ENCODE results near the gene DSG4.

The DSG4 gene

DNA sequence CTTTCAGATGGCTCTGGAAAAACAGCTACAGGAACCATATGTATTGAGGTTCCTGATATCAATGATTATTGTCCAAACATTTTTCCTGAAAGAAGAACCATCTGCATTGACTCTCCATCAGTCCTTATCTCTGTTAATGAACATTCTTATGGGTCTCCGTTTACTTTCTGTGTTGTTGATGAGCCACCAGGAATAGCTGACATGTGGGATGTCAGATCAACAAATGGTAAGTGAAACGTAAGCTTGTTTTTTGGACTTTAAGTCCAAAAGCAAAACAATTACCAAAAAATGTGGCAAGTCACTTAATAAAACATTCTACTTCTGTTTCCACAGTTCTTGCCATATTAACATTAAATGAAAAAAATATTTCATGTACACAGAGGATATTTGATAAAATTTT lies 26.8 kb downstream of the DSG4 start:
- in situ Hi-C loops (cut with MboI; ENCODE audit: low pct_unique_long_range_greater_than_20kb, low sequenced_read_pairs): no loop called here
- no peak for DNase-seq

GRCh38 chr18:31407649-31408048 lies 31.1 kb downstream of the DSG4 start:
- DNase-seq: no peak

DNA sequence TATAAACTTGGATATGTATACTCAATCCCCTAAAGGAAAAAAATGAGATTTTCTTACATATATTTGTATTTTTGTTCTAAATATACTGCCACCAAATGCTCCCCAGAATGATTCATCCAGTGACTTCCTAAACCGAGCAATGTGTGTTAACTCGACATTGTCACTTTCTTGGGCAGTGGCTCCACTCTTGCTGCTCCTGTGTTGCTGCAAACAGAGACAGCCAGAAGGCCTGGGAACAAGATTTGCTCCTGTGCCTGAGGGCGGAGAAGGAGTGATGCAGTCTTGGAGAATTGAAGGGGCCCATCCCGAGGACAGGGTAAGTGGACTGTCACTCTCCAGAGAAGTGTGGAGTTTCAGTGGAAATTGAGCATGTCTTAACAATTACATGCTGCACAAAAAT lies 32.7 kb downstream of the DSG4 start:
- DNase-seq: no peak
- in situ Hi-C loops (cut with MboI; ENCODE audit: low pct_unique_long_range_greater_than_20kb, low sequenced_read_pairs): no loop called here

More at GRCh38 chr18:31407649-31408048, 31.1 kb downstream of the DSG4 start:
- in situ Hi-C loops (cut with MboI; ENCODE audit: low pct_unique_long_range_greater_than_20kb, low sequenced_read_pairs): no loop called here

GRCh38 chr18:31410716-31411483 lies 34.3 kb downstream of the DSG4 start:
- in situ Hi-C loops (cut with MboI; ENCODE audit: low pct_unique_long_range_greater_than_20kb, low sequenced_read_pairs): no loop called here
- DNase-seq: no peak

DNA sequence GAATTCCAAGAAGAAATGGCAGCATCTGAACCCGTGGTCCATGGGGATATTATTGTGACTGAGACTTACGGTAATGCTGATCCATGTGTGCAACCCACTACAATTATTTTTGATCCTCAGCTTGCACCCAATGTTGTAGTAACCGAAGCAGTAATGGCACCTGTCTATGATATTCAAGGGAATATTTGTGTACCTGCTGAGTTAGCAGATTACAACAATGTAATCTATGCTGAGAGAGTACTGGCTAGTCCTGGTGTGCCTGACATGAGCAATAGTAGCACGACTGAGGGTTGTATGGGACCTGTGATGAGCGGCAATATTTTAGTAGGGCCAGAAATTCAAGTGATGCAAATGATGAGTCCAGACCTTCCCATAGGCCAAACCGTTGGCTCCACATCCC lies 36.6 kb downstream of the DSG4 start:
- no peak for DNase-seq
- in situ Hi-C loops (cut with MboI; ENCODE audit: low pct_unique_long_range_greater_than_20kb, low sequenced_read_pairs): no loop called here

- in situ Hi-C loops (cut with MboI; ENCODE audit: low pct_unique_long_range_greater_than_20kb, low sequenced_read_pairs): no loop called here
- no peak for DNase-seq
Measured at GRCh38 chr18:31417850-31418249, 41.3 kb downstream of the DSG4 start.

DNA sequence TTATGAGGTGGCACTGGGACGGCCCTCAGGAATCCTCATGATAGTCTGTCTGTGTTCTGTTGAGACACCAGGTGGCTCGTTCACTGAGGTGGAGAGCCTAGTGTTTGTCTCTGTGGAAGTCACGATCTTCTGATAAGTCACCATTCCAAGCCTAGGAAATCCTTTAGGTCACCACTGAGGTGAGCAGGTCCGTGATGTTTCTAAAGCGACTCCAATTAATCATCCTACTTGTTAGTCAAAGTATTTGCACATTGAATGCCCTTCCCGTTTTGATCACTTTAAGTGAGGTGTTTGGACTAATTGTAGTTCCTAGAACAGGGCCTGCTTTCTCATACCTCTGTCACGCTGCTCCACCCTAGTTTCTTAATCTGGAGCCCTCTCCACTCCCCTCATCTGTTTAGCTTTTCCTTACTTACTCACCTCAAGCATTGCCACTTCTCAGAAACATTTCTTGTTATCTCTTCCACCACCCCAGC lies 42.9 kb downstream of the DSG4 start:
- in situ Hi-C loops (cut with MboI; ENCODE audit: low pct_unique_long_range_greater_than_20kb, low sequenced_read_pairs): no loop called here

GRCh38 chr18:31420032-31420431 lies 43.5 kb downstream of the DSG4 start:
- DNase-seq: no peak
- in situ Hi-C loops (cut with MboI; ENCODE audit: low pct_unique_long_range_greater_than_20kb, low sequenced_read_pairs): no loop called here

More for the DNA sequence above, 42.9 kb downstream of the DSG4 start:
- no peak for DNase-seq

GRCh38 chr18:31420524-31420923 lies 43.9 kb downstream of the DSG4 start:
- in situ Hi-C loops (cut with MboI; ENCODE audit: low pct_unique_long_range_greater_than_20kb, low sequenced_read_pairs): no loop called here
- DNase-seq: no peak

- DNase-seq: peak; percentile 50
- in situ Hi-C loops (cut with MboI; ENCODE audit: low pct_unique_long_range_greater_than_20kb, low sequenced_read_pairs): no loop called here
Measured at GRCh38 chr18:31424383-31424988, 47.9 kb downstream of the DSG4 start.

DNA sequence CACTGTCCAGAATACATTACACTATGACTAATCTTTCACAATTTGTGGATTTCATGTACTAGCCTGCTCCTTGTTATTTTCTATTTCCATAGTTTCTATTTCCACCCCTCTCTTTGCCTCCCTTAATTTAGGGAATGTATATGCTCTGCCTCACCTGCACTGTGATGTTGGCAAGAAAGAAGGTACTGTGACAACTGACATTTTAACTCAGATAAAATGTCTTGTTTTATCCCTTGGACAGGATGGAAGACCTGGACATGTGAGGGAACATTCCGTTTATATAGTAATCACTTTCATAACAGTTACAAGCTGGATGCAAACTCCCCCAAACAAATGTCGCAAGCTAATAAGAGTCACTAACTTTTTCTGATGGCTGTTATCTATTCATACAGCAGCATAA lies 49.4 kb downstream of the DSG4 start:
- in situ Hi-C loops (cut with MboI; ENCODE audit: low pct_unique_long_range_greater_than_20kb, low sequenced_read_pairs): no loop called here
- no peak for DNase-seq

DNA sequence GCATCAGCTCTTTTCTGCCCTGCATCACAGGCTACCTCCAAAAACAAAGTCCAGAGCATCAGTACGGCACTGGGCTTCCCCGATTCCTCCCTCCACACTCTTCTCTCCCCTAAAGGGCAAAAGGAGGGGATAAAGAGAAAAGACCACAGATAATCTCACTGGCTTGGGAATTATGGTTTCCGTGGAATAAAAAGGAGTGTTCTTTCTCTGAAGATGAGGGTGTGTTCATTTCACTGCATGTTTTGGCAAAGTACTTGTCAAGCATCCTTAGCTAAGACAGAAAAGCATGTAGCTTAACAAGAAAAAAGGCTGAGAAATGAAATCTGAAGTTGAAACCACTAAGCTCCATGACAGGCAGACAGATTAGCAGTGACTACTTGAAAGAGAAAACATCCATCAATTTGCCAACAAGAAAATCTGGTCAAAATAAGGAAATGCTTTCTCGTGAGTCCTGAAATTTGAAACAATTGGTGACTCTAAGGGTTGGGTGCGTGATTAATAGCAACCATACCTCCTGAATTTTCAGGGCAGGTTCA lies 50.4 kb downstream of the DSG4 start:
- in situ Hi-C loops (cut with MboI; ENCODE audit: low pct_unique_long_range_greater_than_20kb, low sequenced_read_pairs): no loop called here
- DNase-seq: no peak

- no peak for DNase-seq
- in situ Hi-C loops (cut with MboI; ENCODE audit: low pct_unique_long_range_greater_than_20kb, low sequenced_read_pairs): no loop called here
Measured at GRCh38 chr18:31428211-31428610, 51.6 kb downstream of the DSG4 start.

DNA sequence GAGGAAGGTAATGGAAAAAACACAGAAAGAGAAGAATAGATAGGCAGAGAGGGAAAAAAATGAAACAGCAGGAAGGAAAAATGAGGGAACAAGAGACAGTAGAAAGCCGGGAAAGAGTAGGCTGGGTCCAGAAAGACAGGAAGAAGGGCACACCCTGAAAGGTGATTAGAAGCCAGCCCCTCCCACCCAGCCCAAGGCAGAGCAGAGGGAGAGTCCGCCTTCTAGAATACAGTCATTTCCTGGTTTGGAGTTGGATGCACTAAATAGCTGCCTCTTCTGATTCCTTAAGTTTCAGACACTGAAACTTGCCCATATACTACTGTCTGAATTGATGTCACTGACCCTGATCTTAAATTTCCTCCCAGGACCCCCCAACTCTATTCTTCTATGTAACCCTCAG lies 53.0 kb downstream of the DSG4 start:
- no peak for DNase-seq
- in situ Hi-C loops (cut with MboI; ENCODE audit: low pct_unique_long_range_greater_than_20kb, low sequenced_read_pairs): no loop called here

GRCh38 chr18:31430072-31430471 lies 53.5 kb downstream of the DSG4 start:
- in situ Hi-C loops (cut with MboI; ENCODE audit: low pct_unique_long_range_greater_than_20kb, low sequenced_read_pairs): no loop called here
- DNase-seq: no peak

DNA sequence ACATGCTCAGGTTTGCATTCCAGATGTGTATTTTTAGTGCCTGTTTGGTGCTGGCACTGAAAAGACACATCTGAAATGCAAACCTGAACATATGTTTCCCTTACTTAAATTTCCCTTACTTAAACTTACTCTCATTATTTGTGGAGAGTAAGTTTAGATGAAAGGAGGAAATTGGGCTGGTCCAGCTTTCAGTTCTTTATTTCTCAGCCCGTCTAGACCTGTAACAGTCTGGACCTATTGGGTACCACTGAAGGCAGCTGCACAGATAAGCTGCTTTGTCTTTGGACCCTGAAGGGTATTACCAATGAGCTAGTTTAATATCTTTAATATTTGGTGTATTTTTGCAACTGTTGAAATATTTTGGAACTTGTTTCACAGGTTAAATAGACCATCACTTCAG lies 54.0 kb downstream of the DSG4 start:
- in situ Hi-C loops (cut with MboI; ENCODE audit: low pct_unique_long_range_greater_than_20kb, low sequenced_read_pairs): no loop called here
- DNase-seq: no peak

GRCh38 chr18:31432316-31432715 lies 55.7 kb downstream of the DSG4 start:
- in situ Hi-C loops (cut with MboI; ENCODE audit: low pct_unique_long_range_greater_than_20kb, low sequenced_read_pairs): no loop called here
- DNase-seq: no peak

DNA sequence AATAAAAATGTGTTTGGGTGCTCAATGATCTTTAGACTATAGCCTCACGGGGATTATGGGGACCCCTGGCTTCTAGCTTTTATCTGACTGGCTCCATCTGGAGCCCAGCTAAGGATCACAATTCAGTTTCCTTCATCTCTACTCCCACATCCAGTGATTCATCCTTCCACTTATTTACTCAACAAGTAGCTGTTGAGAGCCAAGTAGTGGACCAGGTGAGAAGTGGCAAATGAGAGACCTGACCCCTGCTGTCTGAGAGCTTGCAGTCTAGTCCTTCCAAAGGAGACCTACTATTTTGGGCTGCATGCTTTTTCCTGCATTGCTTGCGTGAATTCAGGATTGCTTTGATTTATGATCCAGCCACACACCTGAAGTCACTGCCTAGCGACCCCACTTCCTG lies 60.2 kb downstream of the DSG4 start:
- in situ Hi-C loops (cut with MboI; ENCODE audit: low pct_unique_long_range_greater_than_20kb, low sequenced_read_pairs): no loop called here
- no peak for DNase-seq

DNA sequence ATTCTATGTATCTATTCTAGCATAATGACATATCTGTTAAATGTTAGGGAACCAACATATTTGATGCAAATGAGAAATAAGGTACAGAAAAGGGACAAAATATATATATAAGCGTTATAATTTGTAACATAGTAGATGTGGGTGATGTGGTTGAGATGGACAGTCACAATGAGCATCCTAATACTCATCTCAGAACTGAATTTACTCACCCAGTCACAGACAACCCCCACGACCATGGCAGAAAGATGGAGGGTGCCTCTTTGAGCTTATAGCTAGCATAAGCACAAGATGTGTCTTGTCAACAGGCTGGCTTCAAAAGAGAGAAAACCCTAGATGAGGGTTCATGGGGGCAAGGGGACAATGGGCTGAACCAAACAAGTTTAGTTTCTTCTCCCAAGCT lies 61.8 kb downstream of the DSG4 start:
- in situ Hi-C loops (cut with MboI; ENCODE audit: low pct_unique_long_range_greater_than_20kb, low sequenced_read_pairs): no loop called here
- no peak for DNase-seq

DNA sequence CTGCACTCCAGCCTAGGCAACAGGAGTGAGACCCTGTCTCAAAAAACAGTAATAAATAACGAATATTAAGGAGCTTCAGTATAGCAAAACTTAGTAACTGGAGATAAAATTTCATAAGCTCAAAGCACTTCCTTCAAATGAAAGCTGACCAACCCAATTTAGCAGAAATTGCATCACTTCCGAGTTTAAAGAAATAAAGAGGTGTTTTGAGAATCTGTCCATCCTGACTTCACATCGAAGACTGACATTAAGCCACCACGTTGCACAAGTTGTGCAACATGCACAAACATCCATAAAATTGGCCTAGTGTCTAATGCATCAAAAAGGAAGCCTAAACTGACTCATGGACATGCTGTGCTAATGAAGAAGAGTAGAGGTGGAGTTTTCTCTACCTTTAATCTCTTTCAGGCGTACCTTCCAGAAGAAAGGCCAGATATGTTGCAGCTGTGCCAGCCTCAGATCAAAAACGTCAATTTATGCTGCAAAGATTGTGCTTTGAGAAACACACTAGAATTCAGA lies 63.3 kb downstream of the DSG4 start:
- no peak for DNase-seq

More for the DNA sequence above, 63.3 kb downstream of the DSG4 start:
- in situ Hi-C loops (cut with MboI; ENCODE audit: low pct_unique_long_range_greater_than_20kb, low sequenced_read_pairs): no loop called here

Measured in KBM-7 (cell line).